K562 (cell line): Measurements from ENCODE around the gene CCDC88A. TPM values are rescaled to one million over a fixed set of nuclear protein-coding genes. Genes with fewer than 3 reads are reported as not detected.
"Not testable (repeated sequence)": the region's sequence is repeated elsewhere in the genome, so short reads cannot be mapped to it uniquely, and the experiment has no call there.

Experiments used
- ATAC-seq: fragments of 200-7000 bp; cut with Tn5 transposase; 3 replicates; pipeline ENCODE4 v1.9.1; 2020; ENCODE audit warnings: moderate library complexity
- BruUV-seq: library from RNA; stranded (reverse); fragments of 400-500 nt; replicated peaks from 2 replicates; lab custom pipeline; 2021; lab: Mats Ljungman, UMichigan
- CTCF ChIA-PET: fragments of 300-600 bp; formaldehyde crosslinking; extraction: SDS; loops from one replicate; lab custom pipeline; 2021; ENCODE audit warnings: low intra/inter-chr PET ratio; lab: Yijun Ruan, JAX
- POLR2A ChIA-PET: fragments of 300-600, 350-650 bp; sonication (Branson Sonifier 250); formaldehyde crosslinking; extraction: SDS; loops from one replicate; lab custom pipeline; 2021; ENCODE audit warnings: antibody characterized with exemption, inconsistent platforms; lab: Yijun Ruan, JAX
- DNase-seq, 4 experiments: peaks; one replicate each; pipeline versions ENCODE4 v3.0.0 to v3.0.0-alpha.2; 2011 to 2018; ENCODE audit warnings: low spot score in 3 of 4, mixed read lengths in 3 of 4; ENCODE audit errors: extremely low read depth in 1 of 4
- FAIRE-seq: peaks from 2 replicates; lab custom pipeline; 2011; peaks lifted over from hg19 to GRCh38; lab: Jason Lieb, UNC
- H2AFZ ChIP-seq: 2 replicates; pipeline ENCODE4 v1.6.0; 2011; ENCODE audit warnings: low read depth, low read length, control low read depth, inconsistent platforms
- H3K27ac ChIP-seq: fragments of 200-600 bp; 3 replicates; pipeline ENCODE4 v1.8.0; 2011; ENCODE audit warnings: low read depth, mild to moderate bottlenecking, control low read depth, inconsistent platforms, low read length, moderate library complexity, mixed read lengths; ENCODE audit errors: extremely low read depth
- H3K27me3 ChIP-seq, 2 experiments: fragments of 300-600 bp in 1 of 2; 2 replicates in 1 of 2; 3 replicates in 1 of 2; pipeline versions ENCODE4 v1.6.0 to v1.8.0; 2011; ENCODE audit warnings: inconsistent platforms in 2 of 2, low read length in 2 of 2, mild to moderate bottlenecking in 1 of 2, mixed read lengths in 1 of 2, moderate library complexity in 1 of 2; ENCODE audit not compliant: control insufficient read depth in 2 of 2, insufficient read depth in 2 of 2
- H3K36me3 ChIP-seq: fragments of 300-600 bp; 3 replicates; pipeline ENCODE4 v1.8.0; 2011; ENCODE audit warnings: mild to moderate bottlenecking, low read length, inconsistent platforms; ENCODE audit not compliant: control insufficient read depth, insufficient read depth
- H3K4me1 ChIP-seq, 2 experiments: fragments of 200-600 bp in 1 of 2; replicated peaks in 1 of 2; 2 replicates in 1 of 2; 3 replicates in 1 of 2; pipeline versions ENCODE4 v1.5.1 to v1.8.0; 2011; ENCODE audit warnings: inconsistent platforms in 2 of 2, low read length in 2 of 2, mild to moderate bottlenecking in 1 of 2, mixed read lengths in 1 of 2, moderate library complexity in 1 of 2; ENCODE audit not compliant: control insufficient read depth in 2 of 2, insufficient read depth in 2 of 2
- H3K4me2 ChIP-seq: 2 replicates; pipeline ENCODE4 v1.6.1; 2011; ENCODE audit warnings: low read length, control low read depth, inconsistent platforms, mixed read lengths; ENCODE audit not compliant: insufficient read depth
- H3K4me3 ChIP-seq: fragments of 200-600 bp; sonication (generic), shearing (Covaris generic); 2 replicates; pipeline ENCODE4 v1.5.1; 2016; ENCODE audit warnings: control low read depth, inconsistent platforms
- H3K79me2 ChIP-seq: fragments of 200-600 bp; 3 replicates; pipeline ENCODE4 v1.8.0; 2011; ENCODE audit warnings: low read length, inconsistent platforms; ENCODE audit not compliant: control insufficient read depth, insufficient read depth
- H3K9ac ChIP-seq, 2 experiments: 2 replicates each; pipeline versions ENCODE4 v1.6.0 to v1.6.1; 2011; ENCODE audit warnings: low read depth in 2 of 2, low read length in 2 of 2, control low read depth in 1 of 2, inconsistent platforms in 1 of 2, mild to moderate bottlenecking in 1 of 2, mixed read lengths in 1 of 2; ENCODE audit not compliant: insufficient read depth in 1 of 2
- H3K9me1 ChIP-seq: one replicate; pipeline ENCODE4 v1.6.0; 2011; ENCODE audit warnings: inconsistent platforms, mild to moderate bottlenecking, low read length, moderate library complexity; ENCODE audit not compliant: control insufficient read depth, insufficient read depth
- H3K9me3 ChIP-seq: replicated peaks from 2 replicates; pipeline ENCODE4 v1.5.1; 2011; ENCODE audit warnings: low read depth, low read length, inconsistent platforms; ENCODE audit not compliant: control insufficient read depth, insufficient read depth
- H4K20me1 ChIP-seq: replicated peaks from 2 replicates; pipeline ENCODE4 v1.6.1; 2011; ENCODE audit warnings: low read length, inconsistent platforms, mixed read lengths; ENCODE audit not compliant: control insufficient read depth, insufficient read depth
- POLR2AphosphoS5 ChIP-seq: IDR thresholded peaks from 2 replicates; pipeline ENCODE4 v1.6.1; 2011; ENCODE audit warnings: mild to moderate bottlenecking, low read depth, low read length, moderate library complexity; ENCODE audit not compliant: control insufficient read depth, insufficient read depth
- RBM25 ChIP-seq: fragments of 200-400 bp; formaldehyde crosslinking; IDR thresholded peaks from 2 replicates; pipeline ENCODE4 v1.6.1; 2018; ENCODE audit warnings: low read length, low read depth, moderate library complexity; ENCODE audit not compliant: severe bottlenecking
- SMAD1 ChIP-seq: fragments of 150-350 bp; IDR thresholded peaks from 2 replicates; pipeline ENCODE4 v1.6.1; 2014; ENCODE audit warnings: low read length, low read depth; ENCODE audit not compliant: partially characterized antibody
- ZNF146 ChIP-seq: IDR thresholded peaks from one replicate; pipeline ENCODE4 v1.6.1; 2018; ENCODE audit warnings: missing compliant biosample characterization; ENCODE audit not compliant: unreplicated experiment
- ZNF717 ChIP-seq: fragments of 250-450 bp; sonication (Bioruptor Pico); IDR thresholded peaks from 2 replicates; pipeline ENCODE4 v1.5.0; 2021
- WGBS: fragments of 100-300 bp; shearing (Covaris generic); methylation state at CpG from one replicate; pipeline ENCODE4 v1.1.6; 2016; ENCODE audit warnings: low coverage, mixed read lengths; ENCODE audit not compliant: insufficient coverage; ENCODE audit errors: missing lambda C conversion rate; 5-methylcytosine and 5-hydroxymethylcytosine counted together
- in situ Hi-C: fragments of 300-500 bp; cut with MboI; formaldehyde crosslinking; loops from 4 replicates; pipeline ENCODE4 v1.15.0; 2018; ENCODE audit warnings: inconsistent platforms, mixed read lengths
- intact Hi-C: fragments of 100-400 bp; cut with micrococcal nuclease; formaldehyde crosslinking; loops from 2 replicates; pipeline ENCODE4 v1.14.2; 2022
- polyA plus RNA-seq, 8 experiments: library from polyadenylated mRNA; depleted of rRNA in 4 of 8; stranded (reverse) in 5 of 8; unstranded in 3 of 8; fragments of >200 nt; fragmentation: Nextera tagmentation in 2 of 8; fragmentation: Illumina TruSeq in 1 of 8; extraction: Ambion mirVana in 2 of 8; extraction: Trizol in 1 of 8; gene quantifications; 2 replicates each; pipeline versions ENCODE4 v1.2.1 to v1.2.3, GENCODE V29; 2011 to 2014; ENCODE audit warnings: inconsistent platforms in 1 of 8, missing spikeins in 1 of 8
- total RNA-seq, 7 experiments: library from RNA; depleted of rRNA in 6 of 7; stranded (reverse); fragments of >200 nt in 6 of 7; fragmentation: Illumina TruSeq in 2 of 7; extraction: Trizol in 2 of 7; gene quantifications; 2 replicates each; pipeline versions ENCODE4 v1.2.1 to v1.2.3, GENCODE V29; 2011 to 2021; ENCODE audit warnings: low replicate concordance in 1 of 7
- TF ChIP-seq, protein P1 (sequence below): fragments of 250-450 bp; sonication (Bioruptor Pico); IDR thresholded peaks from 2 replicates; pipeline ENCODE4 v1.4.0; 2020; ENCODE audit warnings: mild to moderate bottlenecking, moderate library complexity

The CCDC88A gene
- total and polyA plus RNA-seq, 9 of the 15 experiments (the other 6 are each of a cell fraction or from before 2014, with no cell fraction given) = 29.3 to 102 (median 55.6) TPM

GRCh38 chr2:55356136-55356535, 63.5 kb downstream of the CCDC88A start:
- 92% methylated on average over 2 of the region's 2 CpGs for WGBS
- H3K9me3 ChIP-seq, POLR2A ChIA-PET, intact Hi-C loops, ATAC-seq, H3K9me1 ChIP-seq, in situ Hi-C loops, H3K9ac ChIP-seq, H3K4me2 ChIP-seq, H3K27ac ChIP-seq, H2AFZ ChIP-seq, H3K27me3 ChIP-seq, H3K4me3 ChIP-seq, H3K79me2 ChIP-seq, DNase-seq, H4K20me1 ChIP-seq, CTCF ChIA-PET, FAIRE-seq, H3K4me1 ChIP-seq, BruUV-seq: not testable (repeated sequence)
- H3K36me3 ChIP-seq = peaks cover 41% of the 10 kb centered on the region
- TF ChIP-seq RBM25 = peak; percentile 18
- TF ChIP-seq ZNF146 (CRISPR knock-in tag) = peak; percentile 74

GRCh38 chr2:55355451-55355850, 64.2 kb downstream of the CCDC88A start:
- no peak for FAIRE-seq

More at GRCh38 chr2:55355451-55355850, 64.2 kb downstream of the CCDC88A start:
- in situ Hi-C loops = no loop called here
- H4K20me1 ChIP-seq = no peaks in the 10 kb centered on the region
- CTCF ChIA-PET = no interaction called here
- TF ChIP-seq POLR2AphosphoS5 (no peak), ZNF717 (CRISPR knock-in tag) (no peak), SMAD1 (no peak)
- TF ChIP-seq, protein P1, sequence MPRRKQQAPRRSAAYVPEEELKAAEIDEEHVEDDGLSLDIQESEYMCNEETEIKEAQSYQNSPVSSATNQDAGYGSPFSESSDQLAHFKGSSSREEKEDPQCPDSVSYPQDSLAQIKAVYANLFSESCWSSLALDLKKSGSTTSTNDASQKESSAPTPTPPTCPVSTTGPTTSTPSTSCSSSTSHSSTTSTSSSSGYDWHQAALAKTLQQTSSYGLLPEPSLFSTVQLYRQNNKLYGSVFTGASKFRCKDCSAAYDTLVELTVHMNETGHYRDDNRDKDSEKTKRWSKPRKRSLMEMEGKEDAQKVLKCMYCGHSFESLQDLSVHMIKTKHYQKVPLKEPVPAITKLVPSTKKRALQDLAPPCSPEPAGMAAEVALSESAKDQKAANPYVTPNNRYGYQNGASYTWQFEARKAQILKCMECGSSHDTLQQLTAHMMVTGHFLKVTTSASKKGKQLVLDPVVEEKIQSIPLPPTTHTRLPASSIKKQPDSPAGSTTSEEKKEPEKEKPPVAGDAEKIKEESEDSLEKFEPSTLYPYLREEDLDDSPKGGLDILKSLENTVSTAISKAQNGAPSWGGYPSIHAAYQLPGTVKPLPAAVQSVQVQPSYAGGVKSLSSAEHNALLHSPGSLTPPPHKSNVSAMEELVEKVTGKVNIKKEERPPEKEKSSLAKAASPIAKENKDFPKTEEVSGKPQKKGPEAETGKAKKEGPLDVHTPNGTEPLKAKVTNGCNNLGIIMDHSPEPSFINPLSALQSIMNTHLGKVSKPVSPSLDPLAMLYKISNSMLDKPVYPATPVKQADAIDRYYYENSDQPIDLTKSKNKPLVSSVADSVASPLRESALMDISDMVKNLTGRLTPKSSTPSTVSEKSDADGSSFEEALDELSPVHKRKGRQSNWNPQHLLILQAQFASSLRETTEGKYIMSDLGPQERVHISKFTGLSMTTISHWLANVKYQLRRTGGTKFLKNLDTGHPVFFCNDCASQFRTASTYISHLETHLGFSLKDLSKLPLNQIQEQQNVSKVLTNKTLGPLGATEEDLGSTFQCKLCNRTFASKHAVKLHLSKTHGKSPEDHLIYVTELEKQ (CRISPR knock-in tag) = no peak
- H2AFZ ChIP-seq = no peak overlapping the region
- H3K36me3 ChIP-seq = peaks cover 41% of the 10 kb centered on the region
- no TSS peak for BruUV-seq
- DNase-seq = peak in 1 of 4 experiments; percentile 11
- intact Hi-C loops = no loop called here
- no peak overlapping the region for H3K9ac ChIP-seq
- WGBS = 89% methylated on average over 4 of the region's 4 CpGs
- no peaks in the 10 kb centered on the region for H3K9me3 ChIP-seq
- H3K27ac ChIP-seq = no peak overlapping the region
- H3K27me3 ChIP-seq = no peaks in the 10 kb centered on the region
- ATAC-seq = no peak
- H3K79me2 ChIP-seq = no peaks in the 10 kb centered on the region
- H3K4me1 ChIP-seq = no peaks in the 10 kb centered on the region
- no peak overlapping the region for H3K4me2 ChIP-seq
- no peak overlapping the region for H3K4me3 ChIP-seq
- POLR2A ChIA-PET = no interaction called here
- H3K9me1 ChIP-seq = no peaks in the 10 kb centered on the region
